HL-60 (cell line): ENCODE measurements around the gene GID8.
A peak's percentile ranks its signal among the peaks of the same experiment; 100 is the strongest.

Experiments
- DNase-seq, 2 experiments: peaks; one replicate each; pipeline ENCODE4 v3.0.0-alpha.2; 2010 to 2020; ENCODE audit warnings: low read depth in 1 of 2, low spot score in 1 of 2
- H3K27ac ChIP-seq: fragments of 250-450 bp; sonication (Bioruptor Pico); replicated peaks from 2 replicates; pipeline ENCODE4 v1.5.1; 2020; ENCODE audit warnings: mild to moderate bottlenecking, moderate library complexity
- H3K27me3 ChIP-seq: fragments of 250-450 bp; sonication (Bioruptor Pico); 2 replicates; pipeline ENCODE4 v1.5.1; 2021; ENCODE audit warnings: mild to moderate bottlenecking, moderate library complexity; ENCODE audit not compliant: insufficient read depth, poor library complexity, severe bottlenecking
- H3K4me3 ChIP-seq: replicated peaks from 2 replicates; pipeline ENCODE4 v1.5.1; 2011; ENCODE audit warnings: mild to moderate bottlenecking, control low read depth, low read length; ENCODE audit not compliant: insufficient read depth
- CTCF ChIP-seq: IDR thresholded peaks from one replicate; pipeline ENCODE4 v1.5.1; 2011; ENCODE audit warnings: low read length, control low read depth, inconsistent platforms; ENCODE audit not compliant: insufficient read depth
- GABPA ChIP-seq: IDR thresholded peaks from 2 replicates; pipeline ENCODE4 v1.6.1; 2012; ENCODE audit warnings: low read depth
- POLR2AphosphoS5 ChIP-seq: IDR thresholded peaks from 2 replicates; pipeline ENCODE4 v1.6.1; 2012; ENCODE audit warnings: low read depth
- REST ChIP-seq: IDR thresholded peaks from 2 replicates; pipeline ENCODE4 v1.6.1; 2012; ENCODE audit warnings: low read depth; ENCODE audit not compliant: insufficient replicate concordance
- SPI1 ChIP-seq: IDR thresholded peaks from 2 replicates; pipeline ENCODE4 v1.6.1; 2012; ENCODE audit warnings: low read depth, mild to moderate bottlenecking, borderline replicate concordance

Gene GID8

GRCh38 chr20:62899633-62900051 lies 38.3 kb upstream of the GID8 start:
- no peak for DNase-seq
- no peaks in the 10 kb centered on the region for H3K27me3 ChIP-seq

GRCh38 chr20:62900052-62900691 lies 37.8 kb upstream of the GID8 start:
- peak; percentile 37 to 78 for DNase-seq
- TF ChIP-seq POLR2AphosphoS5: peak; percentile 64
- TF ChIP-seq CTCF: peak; percentile 97
- no peak for TF ChIP-seq REST
- TF ChIP-seq SPI1: no peak
- TF ChIP-seq GABPA: no peak
- Histone ChIP-seq H3K4me3 (no peak overlapping the region), H3K27ac (no peak overlapping the region), H3K27me3 (no peaks in the 10 kb centered on the region)

More at GRCh38 chr20:62899633-62900051, 38.3 kb upstream of the GID8 start:
- TF ChIP-seq REST (no peak), GABPA (no peak), POLR2AphosphoS5 (no peak), SPI1 (no peak), CTCF (no peak)
- H3K27ac ChIP-seq: no peak overlapping the region
- H3K4me3 ChIP-seq: no peak overlapping the region

- Histone ChIP-seq H3K4me3 (no peak overlapping the region), H3K27ac (no peak overlapping the region), H3K27me3 (no peaks in the 10 kb centered on the region)
- DNase-seq: no peak
- TF ChIP-seq SPI1 (no peak), POLR2AphosphoS5 (peak; percentile 22), GABPA (no peak), REST (no peak), CTCF (no peak)
Measured at GRCh38 chr20:62900692-62901584, 37.0 kb upstream of the GID8 start.
